HEK293 (cell line): ENCODE results near the gene MS4A6A.
"Not testable (repeated sequence)": the region's sequence is repeated elsewhere in the genome, so short reads cannot be mapped to it uniquely, and the experiment has no call there.

Experiments
- CTCF ChIA-PET: fragments of 350-600 bp; formaldehyde crosslinking; extraction: SDS; loops from one replicate; lab custom pipeline; 2021; ENCODE audit warnings: antibody characterized with exemption; lab: Yijun Ruan, JAX
- POLR2A ChIA-PET: fragments of 300-600 bp; formaldehyde crosslinking; extraction: SDS; loops from one replicate; lab custom pipeline; 2020; ENCODE audit warnings: antibody characterized with exemption, inconsistent platforms; lab: Yijun Ruan, JAX
- H3K27ac ChIP-seq: fragments of 200-500 bp; sonication (Bioruptor generic); 2 replicates; pipeline ENCODE4 v1.5.1; 2014; ENCODE audit warnings: low read depth, low read length, control low read depth, inconsistent platforms; ENCODE audit errors: extremely low read depth
- H3K36me3 ChIP-seq, 2 experiments: fragments of 200-500 bp in 1 of 2; sonication (Bioruptor generic) in 1 of 2; 1 replicate in 1 of 2; 2 replicates in 1 of 2; pipeline ENCODE4 v1.5.1; 2014 to 2017; ENCODE audit warnings: inconsistent platforms in 2 of 2, low read length in 2 of 2; ENCODE audit not compliant: control insufficient read depth in 2 of 2, insufficient read depth in 1 of 2
- H3K4me1 ChIP-seq: fragments of 200-500 bp; sonication (Bioruptor generic); 2 replicates; pipeline ENCODE4 v1.5.1; 2014; ENCODE audit warnings: mild to moderate bottlenecking, low read length, inconsistent platforms; ENCODE audit not compliant: control insufficient read depth, insufficient read depth
- H3K4me3 ChIP-seq: 2 replicates; pipeline ENCODE4 v1.5.1; 2011; ENCODE audit warnings: low read depth, mild to moderate bottlenecking, control low read depth, low read length, moderate library complexity
- H3K9me3 ChIP-seq: fragments of 200-500 bp; sonication (Bioruptor generic); 2 replicates; pipeline ENCODE4 v1.5.1; 2014; ENCODE audit warnings: low read depth, low read length, inconsistent platforms; ENCODE audit not compliant: control insufficient read depth, insufficient read depth
- EGR2 ChIP-seq: fragments of 450-650 bp; formaldehyde crosslinking; IDR thresholded peaks from 2 replicates; pipeline ENCODE4 v1.5.1; 2016; ENCODE audit warnings: low read depth, missing biosample characterization, missing genetic modification characterization
- IKZF3 ChIP-seq: fragments of 450-650 bp; IDR thresholded peaks from 2 replicates; pipeline ENCODE4 v1.5.0; 2018; ENCODE audit warnings: missing biosample characterization, mild to moderate bottlenecking, missing genetic modification characterization, moderate library complexity
- KLF8 ChIP-seq: fragments of 450-650 bp; formaldehyde crosslinking; IDR thresholded peaks from 2 replicates; pipeline ENCODE4 v1.5.1; 2016; ENCODE audit warnings: missing biosample characterization, missing genetic modification characterization
- KLF9 ChIP-seq: fragments of 450-650 bp; formaldehyde crosslinking; IDR thresholded peaks from 2 replicates; pipeline ENCODE4 v1.5.1; 2016; ENCODE audit warnings: missing biosample characterization, missing genetic modification characterization, low read depth
- PRDM1 ChIP-seq: fragments of 450-650 bp; formaldehyde crosslinking; IDR thresholded peaks from 2 replicates; pipeline ENCODE4; 2016; ENCODE audit warnings: missing biosample characterization, missing genetic modification characterization
- SP3 ChIP-seq: fragments of 450-650 bp; formaldehyde crosslinking; IDR thresholded peaks from 2 replicates; pipeline ENCODE4 v1.5.1; 2016; ENCODE audit warnings: missing biosample characterization, missing genetic modification characterization
- ZBTB48 ChIP-seq: fragments of 450-650 bp; formaldehyde crosslinking; IDR thresholded peaks from 2 replicates; pipeline ENCODE4 v1.5.1; 2016; ENCODE audit warnings: missing biosample characterization, missing genetic modification characterization
- ZNF157 ChIP-seq: fragments of 450-650 bp; formaldehyde crosslinking; IDR thresholded peaks from 2 replicates; pipeline ENCODE4 v1.5.1; 2016; ENCODE audit warnings: missing biosample characterization, missing genetic modification characterization
- ZNF274 ChIP-seq, 2 experiments: fragments of 200-500 bp in 1 of 2; fragments of 450-650 bp in 1 of 2; sonication (Bioruptor generic) in 1 of 2; formaldehyde crosslinking in 1 of 2; IDR thresholded peaks; 2 replicates each; pipeline versions ENCODE4 v1.5.1 to v1.6.1; 2014 to 2016; ENCODE audit warnings: borderline replicate concordance in 1 of 2, inconsistent platforms in 1 of 2, low read length in 1 of 2, missing biosample characterization in 1 of 2, missing genetic modification characterization in 1 of 2
- ZNF324 ChIP-seq: fragments of 450-650 bp; formaldehyde crosslinking; IDR thresholded peaks from 2 replicates; pipeline ENCODE4 v1.5.1; 2016; ENCODE audit warnings: missing biosample characterization, missing genetic modification characterization
- ZNF350 ChIP-seq: fragments of 450-650 bp; formaldehyde crosslinking; IDR thresholded peaks from 2 replicates; pipeline ENCODE4 v1.5.0; 2017; ENCODE audit warnings: missing biosample characterization, mild to moderate bottlenecking, missing genetic modification characterization
- ZNF48 ChIP-seq: fragments of 450-650 bp; formaldehyde crosslinking; IDR thresholded peaks from 2 replicates; pipeline ENCODE4 v1.5.1; 2016; ENCODE audit warnings: missing biosample characterization, missing genetic modification characterization
- ZNF501 ChIP-seq: fragments of 450-650 bp; formaldehyde crosslinking; IDR thresholded peaks from 2 replicates; pipeline ENCODE4 v1.5.1; 2016; ENCODE audit warnings: missing biosample characterization, missing genetic modification characterization
- ZNF580 ChIP-seq: fragments of 450-650 bp; formaldehyde crosslinking; IDR thresholded peaks from 2 replicates; pipeline ENCODE4 v1.5.1; 2016; ENCODE audit warnings: missing biosample characterization, missing genetic modification characterization
- ZNF596 ChIP-seq: fragments of 450-650 bp; IDR thresholded peaks from 2 replicates; pipeline ENCODE4 v1.5.0; 2018; ENCODE audit warnings: missing biosample characterization, mild to moderate bottlenecking, missing genetic modification characterization, moderate library complexity
- ZNF600 ChIP-seq: fragments of 450-650 bp; formaldehyde crosslinking; IDR thresholded peaks from 2 replicates; pipeline ENCODE4 v1.5.1; 2016; ENCODE audit warnings: missing biosample characterization, missing genetic modification characterization
- ZNF621 ChIP-seq: fragments of 450-650 bp; formaldehyde crosslinking; IDR thresholded peaks from 2 replicates; pipeline ENCODE4 v1.5.1; 2017; ENCODE audit warnings: missing biosample characterization, missing genetic modification characterization
- ZNF629 ChIP-seq: fragments of 450-650 bp; formaldehyde crosslinking; IDR thresholded peaks from 2 replicates; pipeline ENCODE4 v1.5.1; 2017; ENCODE audit warnings: missing biosample characterization, missing genetic modification characterization
- ZSCAN23 ChIP-seq: fragments of 450-650 bp; formaldehyde crosslinking; IDR thresholded peaks from 2 replicates; pipeline ENCODE4 v1.5.1; 2016; ENCODE audit warnings: missing biosample characterization, missing genetic modification characterization
- ZSCAN5A ChIP-seq: fragments of 450-650 bp; formaldehyde crosslinking; IDR thresholded peaks from 2 replicates; pipeline ENCODE4 v1.5.1; 2016; ENCODE audit warnings: missing biosample characterization, missing genetic modification characterization
- TF ChIP-seq, protein P1 (sequence below): fragments of 450-650 bp; formaldehyde crosslinking; IDR thresholded peaks from 2 replicates; pipeline ENCODE4 v1.5.1; 2017; ENCODE audit warnings: missing biosample characterization, missing genetic modification characterization
- TF ChIP-seq, protein P2 (sequence below): fragments of 450-650 bp; IDR thresholded peaks from 2 replicates; pipeline ENCODE4 v1.5.1; 2018; ENCODE audit warnings: missing biosample characterization, mild to moderate bottlenecking, missing genetic modification characterization
- TF ChIP-seq, protein P3 (sequence below): fragments of 450-650 bp; formaldehyde crosslinking; IDR thresholded peaks from 2 replicates; pipeline ENCODE4 v1.5.1; 2016; ENCODE audit warnings: missing biosample characterization, missing genetic modification characterization, low read depth

The MS4A6A gene

DNA sequence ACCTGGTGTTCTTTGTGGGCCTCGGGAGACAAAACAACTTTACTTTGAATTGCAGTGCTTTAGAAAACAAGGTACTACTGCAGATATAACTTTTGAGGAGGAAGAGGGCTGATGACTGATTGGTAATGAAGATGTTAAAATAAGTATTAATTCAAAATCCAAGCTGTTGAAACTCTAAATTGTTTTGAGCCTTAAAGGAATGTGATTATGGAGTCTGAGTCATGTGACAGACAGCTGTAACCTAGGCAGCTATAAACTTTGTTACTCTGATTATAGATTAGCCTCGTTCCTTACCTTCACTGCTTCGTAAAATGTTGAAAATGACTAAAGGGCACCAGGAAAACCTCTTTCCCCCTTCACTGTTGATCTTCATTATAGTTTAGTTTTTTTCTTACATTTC lies 51.0 kb downstream of the MS4A6A start:
- CTCF ChIA-PET = no interaction called here
- Histone ChIP-seq H3K36me3 (no peaks in the 10 kb centered on the region), H3K27ac (no peak overlapping the region), H3K4me1 (no peaks in the 10 kb centered on the region), H3K9me3 (no peaks in the 10 kb centered on the region), H3K4me3 (no peak overlapping the region)
- POLR2A ChIA-PET = no interaction called here
- TF ChIP-seq PRDM1 (tag by site-specific recombination) (no peak), ZNF596 (tag by site-specific recombination) (no peak), EGR2 (tag by site-specific recombination) (no peak), ZNF629 (tag by site-specific recombination) (no peak), ZNF274 (IDR thresholded peaks at IDR 0.05; ENCODE audit: low read length) (no peak), ZNF274 (tag by site-specific recombination; IDR thresholded peaks at IDR 0.05; ENCODE audit: borderline replicate concordance) (no peak), SP3 (tag by site-specific recombination) (no peak), ZBTB48 (no peak), ZNF580 (tag by site-specific recombination) (no peak), KLF9 (no peak), ZNF324 (tag by site-specific recombination) (no peak), KLF8 (tag by site-specific recombination) (no peak)
- TF ChIP-seq, protein P1, sequence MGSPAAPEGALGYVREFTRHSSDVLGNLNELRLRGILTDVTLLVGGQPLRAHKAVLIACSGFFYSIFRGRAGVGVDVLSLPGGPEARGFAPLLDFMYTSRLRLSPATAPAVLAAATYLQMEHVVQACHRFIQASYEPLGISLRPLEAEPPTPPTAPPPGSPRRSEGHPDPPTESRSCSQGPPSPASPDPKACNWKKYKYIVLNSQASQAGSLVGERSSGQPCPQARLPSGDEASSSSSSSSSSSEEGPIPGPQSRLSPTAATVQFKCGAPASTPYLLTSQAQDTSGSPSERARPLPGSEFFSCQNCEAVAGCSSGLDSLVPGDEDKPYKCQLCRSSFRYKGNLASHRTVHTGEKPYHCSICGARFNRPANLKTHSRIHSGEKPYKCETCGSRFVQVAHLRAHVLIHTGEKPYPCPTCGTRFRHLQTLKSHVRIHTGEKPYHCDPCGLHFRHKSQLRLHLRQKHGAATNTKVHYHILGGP = no peak

DNA sequence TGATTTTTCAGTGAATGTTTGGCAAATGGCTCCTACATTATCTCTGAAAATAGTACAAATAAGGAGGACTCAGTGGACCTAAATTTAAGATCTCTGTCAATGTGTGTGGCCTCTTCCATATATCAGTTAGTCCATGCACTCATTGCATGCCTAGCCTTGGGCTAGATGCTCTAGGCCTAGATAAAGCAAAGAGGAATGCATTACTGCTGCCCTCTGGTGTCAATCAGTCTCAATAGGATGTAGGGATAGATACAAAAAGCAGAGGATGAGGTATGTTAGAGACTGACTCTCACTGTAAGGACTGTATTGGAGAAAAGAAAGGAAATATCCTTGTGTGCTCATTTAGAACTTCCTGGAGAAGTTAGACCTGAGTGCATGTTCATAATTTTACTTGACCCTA lies 52.4 kb downstream of the MS4A6A start:
- no peak for TF ChIP-seq ZNF350 (tag by site-specific recombination)
- TF ChIP-seq ZSCAN23 (tag by site-specific recombination) = no peak
- TF ChIP-seq ZNF48 (tag by site-specific recombination) = no peak
- TF ChIP-seq ZNF621 (tag by site-specific recombination) = no peak
- TF ChIP-seq, protein P2, sequence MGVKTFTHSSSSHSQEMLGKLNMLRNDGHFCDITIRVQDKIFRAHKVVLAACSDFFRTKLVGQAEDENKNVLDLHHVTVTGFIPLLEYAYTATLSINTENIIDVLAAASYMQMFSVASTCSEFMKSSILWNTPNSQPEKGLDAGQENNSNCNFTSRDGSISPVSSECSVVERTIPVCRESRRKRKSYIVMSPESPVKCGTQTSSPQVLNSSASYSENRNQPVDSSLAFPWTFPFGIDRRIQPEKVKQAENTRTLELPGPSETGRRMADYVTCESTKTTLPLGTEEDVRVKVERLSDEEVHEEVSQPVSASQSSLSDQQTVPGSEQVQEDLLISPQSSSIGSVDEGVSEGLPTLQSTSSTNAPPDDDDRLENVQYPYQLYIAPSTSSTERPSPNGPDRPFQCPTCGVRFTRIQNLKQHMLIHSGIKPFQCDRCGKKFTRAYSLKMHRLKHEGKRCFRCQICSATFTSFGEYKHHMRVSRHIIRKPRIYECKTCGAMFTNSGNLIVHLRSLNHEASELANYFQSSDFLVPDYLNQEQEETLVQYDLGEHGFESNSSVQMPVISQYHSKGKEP (tag by site-specific recombination) = no peak
- Histone ChIP-seq H3K27ac (no peak overlapping the region), H3K9me3 (no peaks in the 10 kb centered on the region), H3K36me3 (no peaks in the 10 kb centered on the region), H3K4me3 (no peak overlapping the region), H3K4me1 (no peaks in the 10 kb centered on the region)
- ChIA-PET POLR2A (no interaction called here), CTCF (interaction anchor here (0.6 to 0.9 kb wide), 3 partner anchors 19 to 190 kb away, joined by 3 to 4 read pairs (median 3); no protein-coding TSS in a partner anchor)

DNA sequence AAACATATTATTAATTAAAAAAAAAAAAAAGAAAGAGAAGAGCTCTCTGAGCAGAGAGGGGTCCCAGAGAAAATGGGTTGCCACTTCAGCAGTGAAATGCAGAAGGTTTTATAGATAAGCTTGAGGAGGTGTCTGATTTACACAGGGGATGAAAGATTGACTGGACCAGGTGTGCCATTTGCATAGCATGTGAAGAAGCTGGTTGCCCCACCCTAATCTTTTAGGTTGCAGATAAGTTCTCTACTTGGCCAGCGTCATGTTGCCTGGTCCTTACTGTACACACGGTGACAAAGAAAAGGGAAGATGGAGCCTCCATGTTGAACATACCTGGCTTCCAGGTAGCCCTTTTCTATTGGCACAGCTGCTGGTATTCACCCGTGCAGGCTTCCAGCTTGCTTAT lies 53.0 kb downstream of the MS4A6A start:
- H3K4me3 ChIP-seq = no peak overlapping the region
- no peaks in the 10 kb centered on the region for H3K4me1 ChIP-seq
- no peak for TF ChIP-seq ZNF157
- TF ChIP-seq, protein P3, sequence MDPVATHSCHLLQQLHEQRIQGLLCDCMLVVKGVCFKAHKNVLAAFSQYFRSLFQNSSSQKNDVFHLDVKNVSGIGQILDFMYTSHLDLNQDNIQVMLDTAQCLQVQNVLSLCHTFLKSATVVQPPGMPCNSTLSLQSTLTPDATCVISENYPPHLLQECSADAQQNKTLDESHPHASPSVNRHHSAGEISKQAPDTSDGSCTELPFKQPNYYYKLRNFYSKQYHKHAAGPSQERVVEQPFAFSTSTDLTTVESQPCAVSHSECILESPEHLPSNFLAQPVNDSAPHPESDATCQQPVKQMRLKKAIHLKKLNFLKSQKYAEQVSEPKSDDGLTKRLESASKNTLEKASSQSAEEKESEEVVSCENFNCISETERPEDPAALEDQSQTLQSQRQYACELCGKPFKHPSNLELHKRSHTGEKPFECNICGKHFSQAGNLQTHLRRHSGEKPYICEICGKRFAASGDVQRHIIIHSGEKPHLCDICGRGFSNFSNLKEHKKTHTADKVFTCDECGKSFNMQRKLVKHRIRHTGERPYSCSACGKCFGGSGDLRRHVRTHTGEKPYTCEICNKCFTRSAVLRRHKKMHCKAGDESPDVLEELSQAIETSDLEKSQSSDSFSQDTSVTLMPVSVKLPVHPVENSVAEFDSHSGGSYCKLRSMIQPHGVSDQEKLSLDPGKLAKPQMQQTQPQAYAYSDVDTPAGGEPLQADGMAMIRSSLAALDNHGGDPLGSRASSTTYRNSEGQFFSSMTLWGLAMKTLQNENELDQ = no peak
- no peak for TF ChIP-seq IKZF3
- TF ChIP-seq ZNF600 = no peak
- TF ChIP-seq ZSCAN5A = no peak
- TF ChIP-seq ZNF501 (tag by site-specific recombination) = no peak
- TF ChIP-seq, all 188 proteins: peak for 0
- CTCF ChIA-PET = interaction anchor here (0.6 to 0.9 kb wide), 3 partner anchors 19 to 190 kb away, joined by 3 to 4 read pairs (median 3); no protein-coding TSS in a partner anchor
- POLR2A ChIA-PET = no interaction called here
- Histone ChIP-seq H3K27ac (no peak overlapping the region), H3K36me3 (no peaks in the 10 kb centered on the region), H3K9me3 (no peaks in the 10 kb centered on the region)

- POLR2A ChIA-PET, H3K4me1 ChIP-seq: not testable (repeated sequence)
Measured at GRCh38 chr11:60128866-60129265, 54.0 kb downstream of the MS4A6A start.

More at GRCh38 chr11:60128866-60129265, 54.0 kb downstream of the MS4A6A start:
- not testable (repeated sequence) for H3K27ac ChIP-seq, H3K4me3 ChIP-seq, H3K36me3 ChIP-seq, H3K9me3 ChIP-seq
- CTCF ChIA-PET = interaction anchor here (0.6 kb wide), 1 partner anchor 64 kb away, joined by 7 read pairs; no protein-coding TSS in a partner anchor
